ENCODE measurements around the gene DLL1. TPM values are rescaled to one million over a fixed set of nuclear protein-coding genes. Genes with fewer than 3 reads are reported as not detected.

Gene DLL1
- polyA plus RNA-seq, 2 of the 4 experiments (the other 2 are of a cell fraction), result 0.05 to 0.15 TPM

DNA sequence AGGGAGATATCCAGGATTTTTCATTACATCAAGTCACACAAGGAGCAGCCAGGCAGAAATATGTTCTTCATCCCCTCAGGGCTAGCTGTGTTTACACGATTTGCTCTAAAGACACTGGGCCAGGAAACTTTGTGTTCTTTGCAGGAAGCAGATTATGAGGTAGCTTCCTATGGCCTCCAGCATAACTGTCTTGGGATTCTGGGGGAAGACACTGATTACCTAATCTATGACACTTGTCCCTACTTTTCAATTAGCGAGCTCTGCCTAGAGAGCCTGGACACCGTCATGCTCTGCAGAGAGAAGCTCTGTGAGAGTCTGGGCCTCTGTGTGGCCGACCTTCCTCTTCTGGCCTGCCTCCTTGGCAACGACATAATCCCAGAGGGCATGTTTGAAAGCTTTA, 26.8 kb upstream of the DLL1 start:
- H3K9me3 ChIP-seq, result no peaks in the 10 kb centered on the region
- no peak for TF ChIP-seq JUN (IDR thresholded peaks at IDR 0.05)
- TF ChIP-seq REST (IDR thresholded peaks at IDR 0.05), result no peak
- no peak for TF ChIP-seq PHF8 (IDR thresholded peaks at IDR 0.05; ENCODE audit: borderline replicate concordance, low read depth)
- no peak for TF ChIP-seq ZNF302 (CRISPR knock-in tag; IDR thresholded peaks at IDR 0.05)
- TF ChIP-seq HDAC2 (IDR thresholded peaks at IDR 0.05), result no peak
- no peak for TF ChIP-seq ATOH8 (CRISPR knock-in tag; IDR thresholded peaks at IDR 0.05; ENCODE audit: low read depth)
- TF ChIP-seq ZC3H11A (IDR thresholded peaks at IDR 0.05), result no peak
- no peak for TF ChIP-seq NPAS2 (CRISPR knock-in tag; IDR thresholded peaks at IDR 0.05; ENCODE audit: borderline replicate concordance)
- TF ChIP-seq ZFP36 (IDR thresholded peaks at IDR 0.05; ENCODE audit: borderline replicate concordance, partially characterized antibody), result no peak
- DNase-seq (ENCODE audit: low read depth in 1 of 2, low spot score in 1 of 2), result no peak
- 98% methylated on average over 5 of the region's 5 CpGs for WGBS (ENCODE audit: missing lambda C conversion rate)
- no peak for FAIRE-seq
- no peak overlapping the region for H3K4me2 ChIP-seq
- CTCF ChIA-PET, result no interaction called here
- no peak overlapping the region for H3K4me3 ChIP-seq
- no peaks in the 10 kb centered on the region for H3K4me1 ChIP-seq
- no peak overlapping the region for H3K27ac ChIP-seq
- POLR2A ChIA-PET, result no interaction called here
- ATAC-seq, result no peak

DNA sequence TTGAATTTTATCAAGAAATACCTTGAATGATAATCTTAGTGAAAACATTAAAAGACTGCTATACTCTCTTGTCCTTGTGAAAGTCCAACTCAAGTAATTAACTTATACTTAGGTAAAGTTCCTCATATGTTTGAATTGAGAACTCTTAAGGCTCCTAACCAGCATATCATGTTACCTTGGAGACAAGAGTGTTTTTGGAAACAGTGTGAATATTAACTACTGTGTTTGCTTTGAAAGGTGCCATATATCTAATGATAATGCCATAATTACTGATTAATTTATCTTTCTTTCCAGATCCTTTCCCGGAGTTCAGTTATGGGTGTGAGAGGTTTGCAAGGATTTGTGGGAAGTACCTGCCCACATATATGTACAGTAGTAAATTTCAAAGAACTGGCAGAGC, 26.2 kb upstream of the DLL1 start:
- H3K4me3 ChIP-seq, result no peak overlapping the region
- 71% methylated on average over 1 of the region's 1 CpG for WGBS (ENCODE audit: missing lambda C conversion rate)
- no peak for ATAC-seq
- no peak overlapping the region for H3K4me2 ChIP-seq
- ChIA-PET POLR2A (no interaction called here), CTCF (no interaction called here)
- TF ChIP-seq CBX8 (IDR thresholded peaks at IDR 0.05) (no peak), ESRRA (IDR thresholded peaks at IDR 0.05; ENCODE audit: borderline replicate concordance, low read length) (no peak), NFE2L2 (conservative IDR thresholded peaks at IDR 0.05; ENCODE audit: low read length) (no peak), HDAC2 (IDR thresholded peaks at IDR 0.05) (no peak), GATA3 (IDR thresholded peaks at IDR 0.05; ENCODE audit: borderline replicate concordance) (no peak), ATOH8 (CRISPR knock-in tag; IDR thresholded peaks at IDR 0.05; ENCODE audit: low read depth) (no peak), RAD21 (conservative IDR thresholded peaks at IDR 0.05 in 1 of 2, IDR thresholded peaks at IDR 0.05 in 1 of 2) (no peak), RNF2 (IDR thresholded peaks at IDR 0.05; ENCODE audit: borderline replicate concordance, low read depth) (no peak), USF2 (IDR thresholded peaks at IDR 0.05) (no peak), EHF (CRISPR knock-in tag; IDR thresholded peaks at IDR 0.05) (no peak), MAX (IDR thresholded peaks at IDR 0.05) (no peak), MYC (IDR thresholded peaks at IDR 0.05; ENCODE audit: borderline replicate concordance, low read length) (no peak)
- TF ChIP-seq, protein P1, sequence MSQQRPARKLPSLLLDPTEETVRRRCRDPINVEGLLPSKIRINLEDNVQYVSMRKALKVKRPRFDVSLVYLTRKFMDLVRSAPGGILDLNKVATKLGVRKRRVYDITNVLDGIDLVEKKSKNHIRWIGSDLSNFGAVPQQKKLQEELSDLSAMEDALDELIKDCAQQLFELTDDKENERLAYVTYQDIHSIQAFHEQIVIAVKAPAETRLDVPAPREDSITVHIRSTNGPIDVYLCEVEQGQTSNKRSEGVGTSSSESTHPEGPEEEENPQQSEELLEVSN (IDR thresholded peaks at IDR 0.05; ENCODE audit: borderline replicate concordance, low read depth), result no peak
- TF ChIP-seq, protein P2, sequence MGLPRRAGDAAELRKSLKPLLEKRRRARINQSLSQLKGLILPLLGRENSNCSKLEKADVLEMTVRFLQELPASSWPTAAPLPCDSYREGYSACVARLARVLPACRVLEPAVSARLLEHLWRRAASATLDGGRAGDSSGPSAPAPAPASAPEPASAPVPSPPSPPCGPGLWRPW (IDR thresholded peaks at IDR 0.05), result no peak
- FAIRE-seq, result no peak
- no peak overlapping the region for H3K27ac ChIP-seq
- DNase-seq (ENCODE audit: low read depth in 1 of 2, low spot score in 1 of 2), result no peak
- H3K9me3 ChIP-seq, result no peaks in the 10 kb centered on the region
- H3K4me1 ChIP-seq, result no peaks in the 10 kb centered on the region
